Effector memory CD8-positive, alpha-beta T cell (primary cell): ENCODE data around the gene ASIC4.

Experiments
- ATAC-seq: fragments of 150-1000 bp; cut with Tn5 transposase; replicated peaks from 2 replicates; pipeline ENCODE4 v1.10.0; 2021; ENCODE audit warnings: mild to moderate bottlenecking, moderate library complexity
- DNase-seq, 3 experiments: peaks; one replicate each; pipeline ENCODE4 v3.0.0; 2021
- H3K27ac Mint-ChIP-seq, 2 donors: one replicate each; pipeline ENCODE4 v1.8.0; 2022; ENCODE audit warnings: mild to moderate bottlenecking in 2 of 2, mixed read lengths in 2 of 2, moderate library complexity in 2 of 2
- H3K27me3 Mint-ChIP-seq, 2 donors: one replicate each; pipeline ENCODE4 v1.8.0; 2022; ENCODE audit warnings: mixed read lengths in 2 of 2
- H3K36me3 Mint-ChIP-seq: one replicate; pipeline ENCODE4 v1.8.0; 2022; ENCODE audit warnings: mild to moderate bottlenecking, moderate library complexity, mixed read lengths; ENCODE audit not compliant: insufficient read depth
- H3K4me1 Mint-ChIP-seq, 2 donors: one replicate each; pipeline ENCODE4 v1.8.0; 2022; ENCODE audit warnings: low read depth in 2 of 2, mixed read lengths in 2 of 2
- H3K4me3 Mint-ChIP-seq, 2 donors: one replicate each; pipeline ENCODE4 v1.8.0; 2022; ENCODE audit warnings: mild to moderate bottlenecking in 2 of 2, mixed read lengths in 2 of 2, moderate library complexity in 2 of 2
- H3K9me3 Mint-ChIP-seq, 2 donors: one replicate each; pipeline ENCODE4 v1.8.0; 2022; ENCODE audit warnings: mixed read lengths in 2 of 2
- total RNA-seq, 9 experiments: gene quantifications; one replicate each; lab custom pipeline; 2026; lab: John Stamatoyannopoulos, UW

ASIC4 gene
- total RNA-seq = 0 to 0.53 (median 0.06) reads per million in 9 experiments

GRCh38 chr2:219514196-219514761 is at the start of gene ASIC4:
Gene ASIC4 (plus strand): TSS chr2:219514482. CDS start chr2:219514725, 243 bp downstream.
- H3K4me3 Mint-ChIP-seq = peak within 1 kb of the TSS in 1 of 2 donors; percentile 7
- no peak for ATAC-seq
- peaks cover 25 to 27% of the 10 kb centered on the region in 2 donors for H3K4me1 Mint-ChIP-seq
- no peak for DNase-seq
- no peaks in the 10 kb centered on the region for H3K9me3 Mint-ChIP-seq
- H3K27ac Mint-ChIP-seq = no peak within 1 kb of the TSS
- peaks cover 93 to 100% of the 10 kb centered on the region in 2 donors for H3K27me3 Mint-ChIP-seq
- H3K36me3 Mint-ChIP-seq = peaks cover 2% of the 10 kb centered on the region

GRCh38 chr2:219465659-219466561 is 48.4 kb upstream of the ASIC4 start:
- ATAC-seq (no peak), DNase-seq (no peak)
- Mint-ChIP-seq H3K27me3 (peaks cover 3 to 28% of the 10 kb centered on the region in 2 donors), H3K4me3 (no peak overlapping the region), H3K36me3 (no peaks in the 10 kb centered on the region), H3K27ac (no peak overlapping the region), H3K4me1 (no peaks in the 10 kb centered on the region), H3K9me3 (no peaks in the 10 kb centered on the region)

GRCh38 chr2:219466816-219467735 is 47.2 kb upstream of the ASIC4 start:
- H3K36me3 Mint-ChIP-seq = no peaks in the 10 kb centered on the region
- H3K27me3 Mint-ChIP-seq = peaks cover 7 to 34% of the 10 kb centered on the region in 2 donors
- H3K9me3 Mint-ChIP-seq = no peaks in the 10 kb centered on the region
- ATAC-seq (no peak), DNase-seq (no peak)
- no peaks in the 10 kb centered on the region for H3K4me1 Mint-ChIP-seq
- no peak overlapping the region for H3K4me3 Mint-ChIP-seq
- no peak overlapping the region for H3K27ac Mint-ChIP-seq

GRCh38 chr2:219467736-219468075 is 46.6 kb upstream of the ASIC4 start:
- H3K9me3 Mint-ChIP-seq = no peaks in the 10 kb centered on the region
- no peak overlapping the region for H3K27ac Mint-ChIP-seq
- H3K4me1 Mint-ChIP-seq = no peaks in the 10 kb centered on the region
- ATAC-seq = no peak
- H3K4me3 Mint-ChIP-seq = no peak overlapping the region
- H3K36me3 Mint-ChIP-seq = no peaks in the 10 kb centered on the region
- peaks cover 7 to 30% of the 10 kb centered on the region in 2 donors for H3K27me3 Mint-ChIP-seq
- no peak for DNase-seq

GRCh38 chr2:219468410-219469185 is 45.7 kb upstream of the ASIC4 start:
- Mint-ChIP-seq H3K4me3 (no peak overlapping the region), H3K4me1 (no peaks in the 10 kb centered on the region), H3K9me3 (no peaks in the 10 kb centered on the region), H3K27me3 (peaks cover 7 to 35% of the 10 kb centered on the region in 2 donors), H3K27ac (no peak overlapping the region), H3K36me3 (no peaks in the 10 kb centered on the region)
- DNase-seq (no peak), ATAC-seq (no peak)

GRCh38 chr2:219469186-219469724 is 45.0 kb upstream of the ASIC4 start:
- ATAC-seq (no peak), DNase-seq (no peak)
- H3K4me3 Mint-ChIP-seq = no peak overlapping the region
- no peak overlapping the region for H3K27ac Mint-ChIP-seq
- H3K27me3 Mint-ChIP-seq = peaks cover 7 to 40% of the 10 kb centered on the region in 2 donors
- no peaks in the 10 kb centered on the region for H3K9me3 Mint-ChIP-seq
- no peaks in the 10 kb centered on the region for H3K4me1 Mint-ChIP-seq
- H3K36me3 Mint-ChIP-seq = no peaks in the 10 kb centered on the region

- peaks cover 0 to under 1% of the 10 kb centered on the region in 2 donors for H3K4me1 Mint-ChIP-seq
- no peaks in the 10 kb centered on the region for H3K9me3 Mint-ChIP-seq
Observed at GRCh38 chr2:219470429-219470828, 43.9 kb upstream of the ASIC4 start.

GRCh38 chr2:219471476-219472371 is 42.6 kb upstream of the ASIC4 start:
- ATAC-seq (no peak), DNase-seq (no peak)
- no peaks in the 10 kb centered on the region for H3K9me3 Mint-ChIP-seq
- peaks cover 21 to 58% of the 10 kb centered on the region in 2 donors for H3K27me3 Mint-ChIP-seq
- no peaks in the 10 kb centered on the region for H3K36me3 Mint-ChIP-seq
- peaks cover 4 to 6% of the 10 kb centered on the region in 2 donors for H3K4me1 Mint-ChIP-seq
- H3K4me3 Mint-ChIP-seq = no peak overlapping the region
- no peak overlapping the region for H3K27ac Mint-ChIP-seq

More at GRCh38 chr2:219470429-219470828, 43.9 kb upstream of the ASIC4 start:
- Mint-ChIP-seq H3K27ac (no peak overlapping the region), H3K27me3 (peaks cover 12 to 46% of the 10 kb centered on the region in 2 donors), H3K4me3 (no peak overlapping the region), H3K36me3 (no peaks in the 10 kb centered on the region)
- DNase-seq (no peak), ATAC-seq (no peak)

GRCh38 chr2:219472629-219473187 is 41.6 kb upstream of the ASIC4 start:
- H3K27me3 Mint-ChIP-seq = peaks cover 21 to 56% of the 10 kb centered on the region in 2 donors
- no peak overlapping the region for H3K4me3 Mint-ChIP-seq
- no peak for DNase-seq
- H3K27ac Mint-ChIP-seq = no peak overlapping the region
- H3K36me3 Mint-ChIP-seq = no peaks in the 10 kb centered on the region
- ATAC-seq = no peak
- H3K9me3 Mint-ChIP-seq = no peaks in the 10 kb centered on the region
- peaks cover 4 to 6% of the 10 kb centered on the region in 2 donors for H3K4me1 Mint-ChIP-seq

GRCh38 chr2:219473511-219473910 is 40.8 kb upstream of the ASIC4 start:
- H3K27ac Mint-ChIP-seq = no peak overlapping the region
- H3K9me3 Mint-ChIP-seq = no peaks in the 10 kb centered on the region
- H3K36me3 Mint-ChIP-seq = no peaks in the 10 kb centered on the region
- peaks cover 21 to 52% of the 10 kb centered on the region in 2 donors for H3K27me3 Mint-ChIP-seq
- H3K4me3 Mint-ChIP-seq = no peak overlapping the region
- DNase-seq = no peak
- peaks cover 4 to 6% of the 10 kb centered on the region in 2 donors for H3K4me1 Mint-ChIP-seq
- no peak for ATAC-seq

GRCh38 chr2:219474285-219475060 is 39.8 kb upstream of the ASIC4 start:
- Mint-ChIP-seq H3K4me1 (peaks cover 4 to 6% of the 10 kb centered on the region in 2 donors), H3K9me3 (no peaks in the 10 kb centered on the region), H3K36me3 (no peaks in the 10 kb centered on the region), H3K27ac (no peak overlapping the region), H3K27me3 (peaks cover 21 to 52% of the 10 kb centered on the region in 2 donors), H3K4me3 (no peak overlapping the region)
- DNase-seq (no peak), ATAC-seq (no peak)
